T-helper 9 cell (primary cell): ENCODE data around the gene RYR2.

ENCODE experiments used
- DNase-seq: peaks from one replicate; pipeline ENCODE4 v3.0.0-alpha.2; 2020

RYR2 gene

GRCh38 chr1:237473854-237474253, 431.9 kb downstream of the RYR2 start:
- DNase-seq = no peak

- DNase-seq = no peak
Observed at GRCh38 chr1:237478082-237478481, 436.1 kb downstream of the RYR2 start.

GRCh38 chr1:237478842-237479241, 436.9 kb downstream of the RYR2 start:
- no peak for DNase-seq

- DNase-seq = no peak
Observed at GRCh38 chr1:237482777-237483176, 440.8 kb downstream of the RYR2 start.

GRCh38 chr1:237492359-237492758, 450.4 kb downstream of the RYR2 start:
- no peak for DNase-seq

- no peak for DNase-seq
Observed at GRCh38 chr1:237500566-237500965, 458.6 kb downstream of the RYR2 start.

- DNase-seq = no peak
Observed at GRCh38 chr1:237503292-237503691, 461.3 kb downstream of the RYR2 start.

- DNase-seq = no peak
Observed at GRCh38 chr1:237507005-237507404, 465.0 kb downstream of the RYR2 start.

GRCh38 chr1:237509748-237510147, 467.8 kb downstream of the RYR2 start:
- no peak for DNase-seq

- DNase-seq = no peak
Observed at GRCh38 chr1:237525102-237525501, 483.1 kb downstream of the RYR2 start.

- DNase-seq = no peak
Observed at GRCh38 chr1:237527761-237528160, 485.8 kb downstream of the RYR2 start.

GRCh38 chr1:237528545-237528944, 486.6 kb downstream of the RYR2 start:
- no peak for DNase-seq

- no peak for DNase-seq
Observed at GRCh38 chr1:237539055-237539454, 497.1 kb downstream of the RYR2 start.

- no peak for DNase-seq
Observed at GRCh38 chr1:237542525-237543418, 500.8 kb downstream of the RYR2 start.

- no peak for DNase-seq
Observed at GRCh38 chr1:237553078-237553477, 511.1 kb downstream of the RYR2 start.

- DNase-seq = no peak
Observed at GRCh38 chr1:237556911-237557310, 514.9 kb downstream of the RYR2 start.

GRCh38 chr1:237562242-237562823, 520.3 kb downstream of the RYR2 start:
- no peak for DNase-seq

- no peak for DNase-seq
Observed at GRCh38 chr1:237565236-237565635, 523.3 kb downstream of the RYR2 start.

GRCh38 chr1:237566581-237566980, 524.6 kb downstream of the RYR2 start:
- DNase-seq = no peak

GRCh38 chr1:237568955-237569354, 527.0 kb downstream of the RYR2 start:
- DNase-seq = no peak

GRCh38 chr1:237570530-237570929, 528.5 kb downstream of the RYR2 start:
- DNase-seq = no peak

- DNase-seq = no peak
Observed at GRCh38 chr1:237574536-237574935, 532.6 kb downstream of the RYR2 start.

GRCh38 chr1:237578540-237578939, 536.6 kb downstream of the RYR2 start:
- no peak for DNase-seq

- no peak for DNase-seq
Observed at GRCh38 chr1:237580726-237581125, 538.7 kb downstream of the RYR2 start.
